ENCODE measurements around the gene ALOX15B.

DNA sequence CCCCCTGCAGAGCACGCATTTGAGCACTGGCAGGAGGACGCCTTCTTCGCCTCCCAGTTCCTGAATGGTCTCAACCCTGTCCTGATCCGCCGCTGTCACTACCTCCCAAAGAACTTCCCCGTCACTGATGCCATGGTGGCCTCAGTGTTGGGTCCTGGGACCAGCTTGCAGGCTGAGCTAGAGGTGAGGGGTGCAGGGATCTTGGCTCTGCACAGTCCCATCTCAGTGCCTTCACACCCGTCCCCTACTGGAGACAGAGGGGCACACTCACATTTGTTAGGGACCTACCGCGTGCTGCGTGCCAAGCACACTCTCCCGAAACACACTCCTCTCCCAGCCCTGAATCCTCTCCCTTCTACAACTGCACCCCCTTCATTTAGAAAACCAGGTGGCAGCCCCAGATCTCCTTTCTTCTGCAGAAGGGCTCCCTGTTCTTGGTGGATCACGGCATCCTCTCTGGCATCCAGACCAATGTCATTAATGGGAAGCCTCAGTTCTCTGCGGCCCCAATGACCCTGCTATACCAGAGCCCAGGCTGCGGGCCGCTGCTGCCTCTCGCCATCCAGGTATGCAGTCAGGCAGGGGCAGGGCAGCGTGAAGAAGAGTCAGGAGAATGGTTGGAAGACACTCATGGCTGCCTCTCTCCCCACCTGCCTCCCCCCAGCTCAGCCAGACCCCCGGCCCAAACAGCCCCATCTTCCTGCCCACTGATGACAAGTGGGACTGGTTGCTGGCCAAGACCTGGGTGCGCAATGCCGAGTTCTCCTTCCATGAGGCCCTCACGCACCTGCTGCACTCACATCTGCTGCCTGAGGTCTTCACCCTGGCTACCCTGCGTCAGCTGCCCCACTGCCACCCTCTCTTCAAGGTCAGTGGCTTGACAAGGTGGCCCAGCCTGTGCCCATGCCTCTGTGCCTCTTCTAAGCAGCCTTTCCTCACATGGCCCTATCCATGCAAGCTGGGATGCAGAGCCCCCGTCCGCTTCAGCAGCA, 6.3 kb downstream of the ALOX15B start:
- TF ChIP-seq CTCF (IDR thresholded peaks at IDR 0.05; ENCODE audit: low read depth, low read length): no peak
- TF ChIP-seq EZH2phosphoT487 (IDR thresholded peaks at IDR 0.05; ENCODE audit: low read depth): no peak
